Lower leg skin (tissue), 3 donors: Measurements from ENCODE around the gene STRBP.

Source experiments
- CTCF ChIP-seq, 3 donors: fragments of 450-650 bp; IDR thresholded peaks; one replicate each; pipeline ENCODE4 v1.5.1; 2016; ENCODE audit warnings: antibody characterized with exemption in 3 of 3, mild to moderate bottlenecking in 3 of 3, moderate library complexity in 2 of 3
- POLR2A ChIP-seq, 2 donors: fragments of 450-650 bp; IDR thresholded peaks; one replicate each; pipeline ENCODE4 v1.6.1; 2016 to 2017; ENCODE audit warnings: antibody characterized with exemption in 2 of 2, mild to moderate bottlenecking in 1 of 2, moderate library complexity in 1 of 2

GRCh38 chr9:123196124-123196523, 72.3 kb downstream of the STRBP start:
- TF ChIP-seq POLR2A (IDR thresholded peaks at IDR 0.05) = no peak
- TF ChIP-seq CTCF (IDR thresholded peaks at IDR 0.05) = no peak
